Astrocyte (in vitro differentiated cells and primary cell): ENCODE measurements around the gene SFT2D2. TPM values are rescaled to one million over a fixed set of nuclear protein-coding genes. Genes with fewer than 3 reads are reported as not detected.

Source experiments
- DNase-seq: peaks from one replicate; pipeline ENCODE4 v3.0.0-alpha.2; 2010; ENCODE audit warnings: low read depth
- FAIRE-seq: peaks from 2 replicates; lab custom pipeline; 2011; peaks lifted over from hg19 to GRCh38; lab: Jason Lieb, UNC
- H2AFZ ChIP-seq: 2 replicates; pipeline ENCODE4 v1.6.0; 2012; ENCODE audit warnings: low read depth, low read length, inconsistent platforms
- H3K27ac ChIP-seq: 2 replicates; pipeline ENCODE4 v1.5.1; 2011; ENCODE audit warnings: low read depth, low read length, inconsistent platforms
- H3K27me3 ChIP-seq: 2 replicates; pipeline ENCODE4 v1.6.0; 2011; ENCODE audit warnings: low read length, inconsistent platforms; ENCODE audit not compliant: insufficient read depth
- H3K36me3 ChIP-seq: 2 replicates; pipeline ENCODE4 v1.5.1; 2011; ENCODE audit warnings: low read length, inconsistent platforms; ENCODE audit not compliant: insufficient read depth
- H3K4me1 ChIP-seq: 2 replicates; pipeline ENCODE4 v1.5.1; 2011; ENCODE audit warnings: low read length, inconsistent platforms; ENCODE audit not compliant: insufficient read depth
- H3K4me2 ChIP-seq: 2 replicates; pipeline ENCODE4 v1.6.0; 2012; ENCODE audit warnings: low read length, inconsistent platforms
- H3K4me3 ChIP-seq: 2 replicates; pipeline ENCODE4 v1.5.1; 2011; ENCODE audit warnings: low read depth, mild to moderate bottlenecking, low read length, inconsistent platforms; ENCODE audit not compliant: insufficient read depth
- H3K79me2 ChIP-seq: 2 replicates; pipeline ENCODE4 v1.6.0; 2012; ENCODE audit warnings: mild to moderate bottlenecking, low read length, inconsistent platforms; ENCODE audit not compliant: insufficient read depth
- H3K9ac ChIP-seq: 2 replicates; pipeline ENCODE4 v1.6.0; 2012; ENCODE audit warnings: mild to moderate bottlenecking, low read length, inconsistent platforms
- H3K9me3 ChIP-seq: 2 replicates; pipeline ENCODE4 v1.5.1; 2012; ENCODE audit warnings: low read depth, mild to moderate bottlenecking, low read length, inconsistent platforms; ENCODE audit not compliant: insufficient read depth
- H4K20me1 ChIP-seq: 2 replicates; pipeline ENCODE4 v1.6.0; 2012; ENCODE audit warnings: low read length, inconsistent platforms; ENCODE audit not compliant: insufficient read depth
- H3K27ac Mint-ChIP-seq: one replicate; pipeline ENCODE4 v1.8.0; 2021; ENCODE audit warnings: mild to moderate bottlenecking, mixed read lengths; ENCODE audit not compliant: unreplicated experiment
- H3K27me3 Mint-ChIP-seq: one replicate; pipeline ENCODE4 v1.8.0; 2021; ENCODE audit warnings: low read depth, mixed read lengths; ENCODE audit not compliant: unreplicated experiment
- H3K36me3 Mint-ChIP-seq: one replicate; pipeline ENCODE4 v1.8.0; 2021; ENCODE audit warnings: low read depth, mixed read lengths; ENCODE audit not compliant: unreplicated experiment
- H3K4me1 Mint-ChIP-seq: one replicate; pipeline ENCODE4 v1.8.0; 2021; ENCODE audit warnings: low read depth, mixed read lengths; ENCODE audit not compliant: unreplicated experiment
- H3K4me3 Mint-ChIP-seq: one replicate; pipeline ENCODE4 v1.8.0; 2021; ENCODE audit warnings: mild to moderate bottlenecking, moderate library complexity, mixed read lengths; ENCODE audit not compliant: unreplicated experiment
- H3K9me3 Mint-ChIP-seq: one replicate; pipeline ENCODE4 v1.8.0; 2021; ENCODE audit warnings: mild to moderate bottlenecking, mixed read lengths; ENCODE audit not compliant: unreplicated experiment
- CTCF ChIP-seq: IDR thresholded peaks from 2 replicates; pipeline ENCODE4 v1.5.1; 2011; ENCODE audit warnings: low read depth, mild to moderate bottlenecking, inconsistent platforms, low read length, moderate library complexity; ENCODE audit not compliant: insufficient read depth
- EZH2 ChIP-seq: IDR thresholded peaks from 2 replicates; pipeline ENCODE4 v1.6.1; 2012; ENCODE audit warnings: mild to moderate bottlenecking, low read length, inconsistent platforms; ENCODE audit not compliant: insufficient read depth
- total RNA-seq: library from RNA; stranded (reverse); gene quantifications from 2 replicates; pipeline ENCODE4 v1.2.1, GENCODE V29; 2021

The SFT2D2 gene
- total RNA-seq, 1 donor from 2014 or later: 73.4 TPM

- DNase-seq (no peak), FAIRE-seq (no peak)
- TF ChIP-seq EZH2 (no peak), CTCF (no peak)
- H3K36me3 Mint-ChIP-seq: peaks cover 7% of the 10 kb centered on the region
- H2AFZ ChIP-seq: no peak overlapping the region
- H3K27me3 Mint-ChIP-seq: no peaks in the 10 kb centered on the region
- no peaks in the 10 kb centered on the region for H3K36me3 ChIP-seq
- H3K9me3 Mint-ChIP-seq: peaks cover 1% of the 10 kb centered on the region
- no peak overlapping the region for H3K9ac ChIP-seq
- H3K4me3 Mint-ChIP-seq: no peak overlapping the region
- no peaks in the 10 kb centered on the region for H3K9me3 ChIP-seq
- no peak overlapping the region for H3K27ac Mint-ChIP-seq
- no peaks in the 10 kb centered on the region for H3K27me3 ChIP-seq
- no peaks in the 10 kb centered on the region for H3K4me1 ChIP-seq
- no peaks in the 10 kb centered on the region for H3K4me1 Mint-ChIP-seq
- H3K4me2 ChIP-seq: no peak overlapping the region
- H4K20me1 ChIP-seq: no peaks in the 10 kb centered on the region
- no peak overlapping the region for H3K4me3 ChIP-seq
- H3K79me2 ChIP-seq: no peaks in the 10 kb centered on the region
- no peak overlapping the region for H3K27ac ChIP-seq
Observed at GRCh38 chr1:168295411-168296114, 69.8 kb downstream of the SFT2D2 start.

GRCh38 chr1:168297019-168297730 lies 71.4 kb downstream of the SFT2D2 start:
- TF ChIP-seq CTCF: no peak
- no peak for TF ChIP-seq EZH2
- no peaks in the 10 kb centered on the region for H3K36me3 ChIP-seq
- H3K9me3 ChIP-seq: no peaks in the 10 kb centered on the region
- no peak overlapping the region for H3K9ac ChIP-seq
- H3K4me1 ChIP-seq: peaks cover 14% of the 10 kb centered on the region
- no peaks in the 10 kb centered on the region for H3K79me2 ChIP-seq
- Mint-ChIP-seq H3K4me3 (no peak overlapping the region), H3K36me3 (peaks cover 7% of the 10 kb centered on the region), H3K27me3 (no peaks in the 10 kb centered on the region), H3K27ac (no peak overlapping the region), H3K4me1 (peaks cover 9% of the 10 kb centered on the region), H3K9me3 (peaks cover 1% of the 10 kb centered on the region)
- H2AFZ ChIP-seq: no peak overlapping the region
- no peaks in the 10 kb centered on the region for H4K20me1 ChIP-seq
- FAIRE-seq (no peak), DNase-seq (no peak)
- H3K4me3 ChIP-seq: no peak overlapping the region
- H3K27ac ChIP-seq: no peak overlapping the region
- H3K27me3 ChIP-seq: no peaks in the 10 kb centered on the region
- no peak overlapping the region for H3K4me2 ChIP-seq

- H3K9ac ChIP-seq: no peak overlapping the region
- H2AFZ ChIP-seq: no peak overlapping the region
- Mint-ChIP-seq H3K27me3 (no peaks in the 10 kb centered on the region), H3K9me3 (peaks cover 1% of the 10 kb centered on the region), H3K36me3 (peaks cover 7% of the 10 kb centered on the region), H3K4me3 (no peak overlapping the region), H3K4me1 (peaks cover 9% of the 10 kb centered on the region), H3K27ac (no peak overlapping the region)
- FAIRE-seq (no peak), DNase-seq (no peak)
- no peaks in the 10 kb centered on the region for H4K20me1 ChIP-seq
- TF ChIP-seq EZH2 (no peak), CTCF (no peak)
- H3K27me3 ChIP-seq: no peaks in the 10 kb centered on the region
- no peak overlapping the region for H3K4me2 ChIP-seq
- H3K4me3 ChIP-seq: no peak overlapping the region
- no peak overlapping the region for H3K27ac ChIP-seq
- peaks cover 17% of the 10 kb centered on the region for H3K4me1 ChIP-seq
- no peaks in the 10 kb centered on the region for H3K9me3 ChIP-seq
- no peaks in the 10 kb centered on the region for H3K36me3 ChIP-seq
- H3K79me2 ChIP-seq: no peaks in the 10 kb centered on the region
Observed at GRCh38 chr1:168298446-168298845, 72.6 kb downstream of the SFT2D2 start.
